Endothelial cell of umbilical vein (primary cell): ENCODE measurements around the gene SOX12. TPM values are rescaled to one million over a fixed set of nuclear protein-coding genes. Genes with fewer than 3 reads are reported as not detected.
"Not testable (repeated sequence)": the region's sequence is repeated elsewhere in the genome, so short reads cannot be mapped to it uniquely, and the experiment has no call there.

Experiments used
- BruUV-seq: library from RNA; stranded (reverse); fragments of 400-500 nt; replicated peaks from 2 replicates; lab custom pipeline; 2021; lab: Mats Ljungman, UMichigan
- CTCF ChIA-PET: fragments of 300-600, 350-600 bp; sonication (Branson Sonifier 250); formaldehyde crosslinking; loops from one replicate; lab custom pipeline; 2021; ENCODE audit warnings: antibody characterized with exemption, inconsistent platforms; lab: Charles Lee
- POLR2A ChIA-PET: fragments of 300-600, 350-600 bp; sonication (Branson Sonifier 250); formaldehyde crosslinking; loops from one replicate; lab custom pipeline; 2021; ENCODE audit warnings: antibody characterized with exemption, inconsistent platforms; lab: Charles Lee
- DNase-seq: peaks from one replicate; pipeline ENCODE4 v3.0.0-alpha.2; 2011; ENCODE audit warnings: low read depth, low spot score
- FAIRE-seq: peaks from 2 replicates; lab custom pipeline; 2011; peaks lifted over from hg19 to GRCh38; lab: Jason Lieb, UNC
- H2AFZ ChIP-seq: 2 replicates; pipeline ENCODE4 v1.6.0; 2012; ENCODE audit warnings: low read depth, low read length, control low read depth, inconsistent platforms
- H3K27ac ChIP-seq: 2 replicates; pipeline ENCODE4 v1.5.1; 2011; ENCODE audit warnings: low read depth, mild to moderate bottlenecking, control low read depth, low read length, moderate library complexity; ENCODE audit not compliant: insufficient read depth
- H3K27me3 ChIP-seq, 2 experiments: 2 replicates each; pipeline versions ENCODE4 v1.6.0 to v1.6.1; 2011; ENCODE audit warnings: low read length in 2 of 2, mixed read lengths in 1 of 2; ENCODE audit not compliant: control insufficient read depth in 2 of 2, insufficient read depth in 2 of 2
- H3K36me3 ChIP-seq, 2 experiments: 2 replicates in 1 of 2; 3 replicates in 1 of 2; pipeline ENCODE4 v1.5.1; 2011; ENCODE audit warnings: low read length in 2 of 2, mild to moderate bottlenecking in 1 of 2, moderate library complexity in 1 of 2; ENCODE audit not compliant: control insufficient read depth in 2 of 2, insufficient read depth in 2 of 2; ENCODE audit errors: extremely low read depth in 1 of 2
- H3K4me1 ChIP-seq: 3 replicates; pipeline ENCODE4 v1.5.1; 2011; ENCODE audit warnings: mild to moderate bottlenecking, low read length; ENCODE audit not compliant: control insufficient read depth, insufficient read depth; ENCODE audit errors: extremely low read depth
- H3K4me2 ChIP-seq: 2 replicates; pipeline ENCODE4 v1.6.1; 2011; ENCODE audit warnings: low read length, control low read depth, mixed read lengths; ENCODE audit not compliant: insufficient read depth
- H3K4me3 ChIP-seq, 3 experiments: fragments of 200-600 bp in 1 of 3; sonication (generic), shearing (Covaris generic) in 1 of 3; replicated peaks in 1 of 3; 2 replicates each; pipeline ENCODE4 v1.5.1; 2011 to 2016; ENCODE audit warnings: control low read depth in 3 of 3, low read length in 3 of 3, mild to moderate bottlenecking in 2 of 3, inconsistent platforms in 1 of 3, low read depth in 1 of 3, moderate library complexity in 1 of 3; ENCODE audit not compliant: insufficient read depth in 1 of 3
- H3K79me2 ChIP-seq: 2 replicates; pipeline ENCODE4 v1.6.0; 2012; ENCODE audit warnings: low read length, inconsistent platforms; ENCODE audit not compliant: control insufficient read depth, insufficient read depth
- H3K9ac ChIP-seq: replicated peaks from 2 replicates; pipeline ENCODE3; 2011; ENCODE audit warnings: low read length, control low read depth; ENCODE audit not compliant: insufficient read depth; ENCODE audit errors: extremely low read depth
- H3K9me1 ChIP-seq: replicated peaks from 3 replicates; pipeline ENCODE4 v1.6.0; 2011; ENCODE audit warnings: mild to moderate bottlenecking, low read length; ENCODE audit not compliant: control insufficient read depth, insufficient read depth; ENCODE audit errors: extremely low read depth
- H3K9me3 ChIP-seq: replicated peaks from 2 replicates; pipeline ENCODE4 v1.5.1; 2012; ENCODE audit warnings: low read length, inconsistent platforms; ENCODE audit not compliant: control insufficient read depth, insufficient read depth
- H4K20me1 ChIP-seq: replicated peaks from 2 replicates; pipeline ENCODE3; 2011; ENCODE audit warnings: mild to moderate bottlenecking, low read length; ENCODE audit not compliant: control insufficient read depth, insufficient read depth; ENCODE audit errors: extremely low read depth
- GATA2 ChIP-seq: IDR thresholded peaks from 2 replicates; pipeline ENCODE4 v1.7.0; 2011; ENCODE audit warnings: low read depth, mild to moderate bottlenecking, moderate library complexity, mixed read lengths, low read length; ENCODE audit not compliant: insufficient read length, insufficient read depth
- MAX ChIP-seq: IDR thresholded peaks from 2 replicates; pipeline ENCODE4 v1.6.1; 2011; ENCODE audit not compliant: insufficient read depth, insufficient read length
- dilution Hi-C: fragments of 300-500 bp; cut with MboI; formaldehyde crosslinking; loops from one replicate; pipeline ENCODE4 v1.15.0; 2019; ENCODE audit warnings: low sequenced_read_pairs; ENCODE audit not compliant: extremely low pct_ligation_motif_present
- intact Hi-C: fragments of 100-400 bp; cut with micrococcal nuclease; formaldehyde crosslinking; loops from one replicate; pipeline ENCODE4 v1.10.0; 2022
- polyA plus RNA-seq, 4 experiments: library from polyadenylated mRNA; depleted of rRNA in 3 of 4; stranded (reverse) in 3 of 4; unstranded in 1 of 4; fragments of >200 nt; gene quantifications; 2 replicates each; pipeline versions ENCODE4 v1.2.1 to v1.2.3, GENCODE V29; 2011 to 2012; ENCODE audit warnings: missing spikeins in 1 of 4
- total RNA-seq: library from RNA; stranded (reverse); gene quantifications from 2 replicates; pipeline ENCODE4 v1.2.3, GENCODE V29; 2021

SOX12 gene
- total and polyA plus RNA-seq, 2 donors (not counting 3 experiments of a cell fraction or from before 2014, with no cell fraction given), result 6.2 to 37.7 TPM

- CTCF ChIA-PET, result interaction anchor here (2.1 kb wide), 1 partner anchor 97 kb away, joined by 5 read pairs; no protein-coding TSS in a partner anchor
- DNase-seq, result no peak
- POLR2A ChIA-PET, result no interaction called here
Measured at GRCh38 chr20:334578-334977, 9.2 kb downstream of the SOX12 start.

GRCh38 chr20:336040-336439, 10.7 kb downstream of the SOX12 start:
- H3K9ac ChIP-seq, POLR2A ChIA-PET, intact Hi-C loops, H3K9me1 ChIP-seq, dilution Hi-C loops, BruUV-seq, CTCF ChIA-PET, DNase-seq, H2AFZ ChIP-seq, FAIRE-seq, H3K27ac ChIP-seq, H3K4me2 ChIP-seq, H3K9me3 ChIP-seq, H3K36me3 ChIP-seq, H3K4me1 ChIP-seq, H3K4me3 ChIP-seq, H3K79me2 ChIP-seq, H3K27me3 ChIP-seq, H4K20me1 ChIP-seq: not testable (repeated sequence)

More at GRCh38 chr20:334578-334977, 9.2 kb downstream of the SOX12 start:
- no TSS peak for BruUV-seq
- H3K9ac ChIP-seq, result no peak overlapping the region
- intact Hi-C loops (no loop called here), dilution Hi-C loops (no loop called here)
- no peak overlapping the region for H2AFZ ChIP-seq
- FAIRE-seq, result no peak
- TF ChIP-seq MAX (no peak), GATA2 (no peak)
- no peaks in the 10 kb centered on the region for H3K36me3 ChIP-seq
- H3K9me1 ChIP-seq, result no peaks in the 10 kb centered on the region
- H3K27ac ChIP-seq, result no peak overlapping the region
- H3K9me3 ChIP-seq, result no peaks in the 10 kb centered on the region
- no peak overlapping the region for H3K4me2 ChIP-seq
- H3K4me3 ChIP-seq, result no peak overlapping the region
- H3K4me1 ChIP-seq, result no peaks in the 10 kb centered on the region
- H3K79me2 ChIP-seq, result no peaks in the 10 kb centered on the region
- no peaks in the 10 kb centered on the region for H4K20me1 ChIP-seq
- no peaks in the 10 kb centered on the region for H3K27me3 ChIP-seq
